AG20443 (cell line): ENCODE data around the gene KPNB1.
A peak's percentile ranks its signal among the peaks of the same experiment; 100 is the strongest.

Source experiments
- DNase-seq: peaks from one replicate; pipeline ENCODE4 v3.0.0; 2012; ENCODE audit warnings: low spot score, mixed read lengths

Gene KPNB1

DNA sequence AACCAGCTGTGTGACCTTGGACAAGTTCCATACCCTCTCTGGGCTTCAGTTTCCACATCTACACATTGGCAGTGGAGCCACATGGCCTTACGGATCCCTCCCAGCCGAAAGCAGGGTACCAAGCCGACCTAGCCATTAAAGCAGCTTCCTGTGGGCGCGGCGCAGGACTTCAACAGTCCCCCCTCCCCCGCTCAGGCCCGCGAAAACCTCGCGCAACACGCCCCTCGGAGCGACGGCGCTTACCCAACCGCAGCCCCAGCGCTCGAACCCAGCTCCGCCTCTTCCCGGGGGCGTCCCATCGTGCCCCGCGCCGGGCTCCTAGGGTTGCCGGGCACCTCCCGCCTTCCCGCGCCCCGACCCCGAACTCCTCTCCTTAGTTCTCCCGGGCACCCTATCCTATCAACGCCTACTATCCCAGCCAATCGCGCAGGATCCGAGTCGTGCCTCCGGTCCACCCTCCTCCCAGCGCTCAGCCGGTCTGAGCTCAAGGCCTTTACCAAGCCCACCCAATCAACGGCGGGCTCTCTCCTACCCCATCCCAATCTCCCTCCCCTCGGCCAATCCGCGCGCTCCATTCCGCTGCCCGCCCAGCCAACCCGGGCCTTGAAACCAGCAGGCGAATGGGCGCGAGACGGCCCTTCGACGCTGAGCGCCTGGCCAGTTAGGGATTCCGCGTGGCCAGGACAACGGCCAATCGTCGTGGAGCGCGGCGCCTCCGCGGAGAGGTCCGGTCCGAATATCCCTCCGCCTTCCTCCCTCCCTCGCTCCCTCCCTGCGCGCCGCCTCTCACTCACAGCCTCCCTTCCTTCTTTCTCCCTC lies at the start of gene KPNB1:
KPNB1 (plus strand) TSS at position 767 of the 819 bp plus-strand sequence. CDS start 326 bp downstream, outside the sequence.
- DNase-seq, result peak; percentile 95

GRCh38 chr17:47603830-47604597 lies 45.7 kb upstream of the KPNB1 start:
- no peak for DNase-seq

- DNase-seq, result no peak
Observed at GRCh38 chr17:47604598-47604927, 45.2 kb upstream of the KPNB1 start.

DNA sequence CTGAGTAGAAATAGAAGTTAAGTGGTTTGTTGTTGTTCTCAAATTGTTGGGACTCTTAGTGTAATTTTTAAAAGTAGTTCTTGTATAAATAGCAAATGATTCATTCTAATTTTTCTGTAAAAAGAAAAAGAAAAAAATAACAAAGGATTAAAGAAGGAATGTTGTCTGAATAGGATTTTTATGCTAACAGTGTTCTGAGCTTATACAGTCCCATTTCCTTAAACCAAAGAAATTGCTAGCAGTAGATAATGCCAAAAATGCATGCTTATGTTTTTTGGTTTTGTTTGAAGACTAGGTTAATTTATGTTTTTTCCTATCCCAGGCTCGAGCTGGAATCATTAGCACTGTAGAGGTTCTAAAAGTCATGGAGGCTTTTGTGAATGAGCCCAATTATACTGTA lies 44.7 kb upstream of the KPNB1 start:
- DNase-seq, result no peak

GRCh38 chr17:47607481-47607880 lies 42.2 kb upstream of the KPNB1 start:
- no peak for DNase-seq

GRCh38 chr17:47611372-47612350 lies 38.1 kb upstream of the KPNB1 start:
- DNase-seq, result no peak

DNA sequence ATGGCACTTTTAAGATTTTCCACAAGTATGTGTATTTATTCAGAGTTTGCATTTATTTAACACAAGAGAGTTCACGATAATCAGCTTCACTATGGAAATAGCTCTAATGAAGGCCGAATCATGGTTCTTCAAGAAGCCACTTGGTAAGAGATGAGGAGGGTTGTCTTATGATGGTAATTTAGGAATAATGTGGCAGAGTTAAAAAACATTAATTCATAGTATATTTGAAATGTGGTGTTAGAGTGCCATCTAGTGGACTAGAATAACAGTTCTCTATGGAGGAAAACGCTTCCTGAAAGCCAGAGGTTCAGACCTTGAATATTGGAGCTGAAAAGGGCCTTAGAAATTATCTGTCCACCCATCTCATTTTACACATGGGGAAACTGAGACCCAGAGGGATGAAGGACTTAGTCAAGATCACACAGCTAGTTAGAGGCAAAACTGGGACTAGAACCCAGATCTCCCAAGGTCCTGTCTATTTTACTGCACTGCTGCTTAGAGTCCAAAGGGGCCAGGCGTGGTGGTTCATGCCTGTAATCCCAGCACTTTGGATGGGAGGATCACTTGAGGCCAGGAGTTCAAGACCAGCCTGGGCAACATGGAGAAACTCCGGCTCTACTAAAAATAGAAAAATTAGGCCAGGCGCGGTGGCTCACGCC lies 33.8 kb upstream of the KPNB1 start:
- DNase-seq, result peak; percentile 39

DNA sequence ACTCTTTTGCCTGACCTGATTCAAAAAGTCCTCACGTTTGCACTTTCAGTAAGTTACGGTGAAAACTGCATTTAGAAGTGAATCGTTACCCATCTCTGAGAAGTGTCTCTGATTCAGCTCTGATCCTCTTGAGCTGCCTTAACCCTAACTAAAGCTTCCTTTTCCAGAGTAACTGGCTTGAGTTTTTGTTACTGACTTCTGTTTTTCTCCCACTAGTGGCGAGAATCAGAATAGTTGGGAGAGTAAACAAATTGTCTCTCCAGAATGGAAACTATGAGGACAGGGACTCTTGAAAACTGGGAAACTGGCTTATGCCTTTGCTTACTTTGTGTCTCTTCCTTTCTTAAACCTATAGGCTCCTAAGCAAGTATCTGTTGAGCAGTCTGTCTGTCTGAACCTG lies 31.3 kb upstream of the KPNB1 start:
- no peak for DNase-seq

- DNase-seq, result no peak
Observed at GRCh38 chr17:47620503-47621245, 29.0 kb upstream of the KPNB1 start.

- DNase-seq, result peak; percentile 91
Observed at GRCh38 chr17:47621293-47622179, 28.2 kb upstream of the KPNB1 start.

DNA sequence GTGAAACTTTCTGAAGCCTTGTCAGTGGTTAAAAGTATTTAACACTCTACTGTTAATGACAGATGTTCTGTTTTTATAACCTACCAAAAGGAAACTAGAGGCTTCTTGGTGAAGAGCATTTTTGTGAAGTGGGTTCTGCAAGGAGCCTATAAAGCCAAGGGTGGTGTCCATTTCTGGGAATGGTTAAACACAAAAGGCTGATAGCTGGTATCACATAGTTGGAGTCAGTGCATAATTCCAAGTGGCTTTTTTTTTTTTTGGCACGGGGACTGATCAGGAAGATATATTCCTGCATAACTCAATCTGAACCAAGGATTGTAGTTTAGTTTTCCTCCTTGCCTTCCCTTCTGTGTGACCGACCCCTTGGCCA lies 27.6 kb upstream of the KPNB1 start:
- DNase-seq, result no peak

DNA sequence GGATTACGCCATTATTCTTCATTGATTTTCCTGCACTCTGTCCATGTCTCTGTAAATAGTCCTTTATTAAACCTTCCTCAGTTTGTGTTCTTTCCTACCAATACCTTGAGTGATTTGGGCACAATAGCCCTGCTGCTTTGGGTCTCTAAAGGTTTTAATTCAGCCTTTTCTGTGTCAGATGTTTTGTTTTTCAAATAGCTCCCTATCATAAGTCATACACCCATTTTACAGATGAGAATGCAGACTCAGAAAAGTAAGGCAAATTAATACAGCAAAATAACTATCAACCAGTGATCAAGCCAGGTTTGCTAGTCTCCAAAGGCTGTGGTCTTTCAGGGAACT lies 25.0 kb upstream of the KPNB1 start:
- no peak for DNase-seq

DNA sequence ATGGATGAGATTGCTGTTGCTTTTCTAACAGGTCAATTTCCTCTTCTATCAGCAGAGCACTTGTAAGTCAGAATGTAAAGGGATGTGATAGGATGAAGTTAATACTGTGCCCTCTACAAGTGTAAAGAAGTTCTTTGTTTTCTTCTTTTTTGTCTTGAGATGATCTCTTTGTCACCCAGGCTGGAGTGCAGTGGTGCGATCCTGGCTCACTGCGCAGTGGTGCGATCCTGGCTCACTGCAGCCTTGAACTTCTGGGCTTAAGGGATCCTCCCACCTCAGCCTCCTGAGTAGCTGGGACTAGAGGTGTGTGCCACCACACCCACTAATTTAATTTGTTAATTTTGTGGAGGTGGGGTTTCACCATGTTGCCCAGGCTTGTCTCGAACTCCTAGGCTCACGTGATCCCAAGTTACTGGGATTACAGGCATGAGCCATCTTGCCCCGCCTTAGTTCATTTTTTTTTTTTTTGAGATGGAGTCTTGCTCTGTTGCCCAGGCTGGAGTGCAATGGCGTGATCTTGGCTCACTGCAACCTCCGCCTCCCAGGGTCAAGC lies 21.6 kb upstream of the KPNB1 start:
- DNase-seq, result no peak

GRCh38 chr17:47629826-47630225 lies 19.9 kb upstream of the KPNB1 start:
- no peak for DNase-seq

DNA sequence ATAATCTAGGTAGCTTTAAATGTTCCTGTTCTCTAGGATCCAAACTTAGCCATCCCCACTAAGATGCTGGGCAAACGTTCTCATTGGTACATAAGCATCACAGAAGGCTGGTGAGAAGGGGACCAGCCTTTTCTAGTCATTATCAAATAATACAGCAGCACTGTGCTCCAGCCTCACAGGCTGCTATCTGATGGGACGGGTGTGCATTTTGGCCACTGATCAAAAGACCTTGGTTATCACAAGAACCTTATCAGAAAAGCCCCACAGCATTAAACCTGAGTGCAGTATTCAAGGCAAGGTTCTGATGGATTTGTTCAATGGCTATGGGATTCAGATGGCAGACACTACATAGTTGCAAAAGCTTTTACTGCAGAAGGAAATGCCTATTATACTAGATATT lies 19.1 kb upstream of the KPNB1 start:
- DNase-seq, result no peak

DNA sequence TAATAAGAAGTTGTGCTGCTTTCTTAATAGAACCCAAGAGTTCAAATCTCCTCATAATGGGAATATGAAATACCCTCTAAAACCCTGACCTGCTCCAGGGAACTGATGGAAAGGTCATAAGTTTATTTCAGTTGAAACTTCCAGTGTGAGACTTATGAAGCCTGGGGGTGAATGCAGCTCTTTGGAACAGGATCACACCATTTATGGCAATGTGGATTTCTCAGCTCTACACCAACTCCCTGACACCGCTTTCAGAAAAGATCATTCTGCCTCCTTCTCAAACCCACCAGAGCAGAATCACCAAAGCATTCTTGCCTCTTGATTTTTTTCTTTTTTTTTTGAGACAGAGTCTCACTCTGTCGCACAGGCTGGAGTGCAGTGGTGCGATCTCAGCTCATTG lies 16.7 kb upstream of the KPNB1 start:
- no peak for DNase-seq

DNA sequence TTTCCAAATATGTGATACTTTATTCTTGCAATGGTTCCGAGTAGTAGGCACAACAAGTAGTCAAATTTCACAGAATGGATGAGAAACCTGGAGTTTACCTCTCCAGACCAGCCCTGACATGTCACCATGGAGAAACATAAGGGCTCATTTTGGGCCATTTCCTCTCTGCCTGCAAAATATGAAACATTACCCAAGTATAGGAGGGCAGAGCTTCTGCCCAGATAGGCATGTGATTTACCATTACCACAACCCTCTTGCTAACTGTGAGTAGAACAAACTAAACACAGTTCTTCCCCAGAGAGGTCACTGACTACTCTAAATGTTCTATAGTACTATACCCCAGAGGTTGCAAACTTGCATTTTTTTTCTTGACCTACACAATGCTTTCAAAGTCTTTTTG lies 15.7 kb upstream of the KPNB1 start:
- no peak for DNase-seq

DNA sequence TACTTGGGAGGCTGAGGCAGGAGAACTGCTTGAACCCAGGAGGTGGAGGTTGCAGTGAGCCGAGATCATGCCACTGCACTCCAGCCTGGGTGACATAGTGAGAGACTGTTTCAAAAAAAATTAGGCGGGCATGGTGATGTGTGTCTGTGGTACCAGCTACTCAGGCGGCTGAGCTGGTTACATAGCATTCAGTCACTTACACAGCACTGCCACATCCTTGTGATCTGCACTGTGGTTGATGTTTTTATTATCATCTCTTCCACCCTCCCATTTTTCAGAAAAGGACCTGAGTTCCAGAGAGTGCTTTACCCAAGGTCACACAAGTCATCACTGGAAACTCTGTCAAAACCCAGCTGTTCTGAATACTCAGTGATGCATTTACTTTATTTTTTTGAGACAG lies 14.8 kb upstream of the KPNB1 start:
- DNase-seq, result no peak

DNA sequence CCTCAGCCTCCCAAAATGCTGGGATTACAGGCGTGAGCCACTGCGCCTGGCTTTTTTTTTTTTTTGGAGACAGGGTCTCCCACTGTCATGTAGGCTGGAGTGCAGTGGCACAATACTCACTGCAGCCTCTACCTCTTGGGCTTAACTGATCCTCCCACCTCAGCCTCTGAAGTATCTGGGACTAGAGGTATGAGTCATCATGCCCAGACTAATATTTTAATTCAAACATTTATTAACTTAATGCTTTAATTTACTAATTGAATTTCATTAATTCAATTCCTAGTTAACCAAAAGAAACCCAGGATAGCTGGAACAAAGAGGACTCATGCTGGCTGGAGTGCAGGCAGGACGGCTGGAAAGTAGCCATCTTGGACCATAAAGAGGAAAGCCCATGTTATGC lies 14.0 kb upstream of the KPNB1 start:
- DNase-seq, result no peak
